ENCODE results near the gene HSPA12B.

GRCh38 chr20:3745686-3746173 is 13.2 kb downstream of the HSPA12B start:
- TF ChIP-seq CTCF (IDR thresholded peaks at IDR 0.05) (no peak), POLR2A (IDR thresholded peaks at IDR 0.05) (no peak)

All from testis (tissue), 2 donors.